Brain pericyte (primary cell): ENCODE measurements around the gene MTPN.

ENCODE experiments used
- DNase-seq: peaks from one replicate; pipeline ENCODE4 v3.0.0-alpha.2; 2012; ENCODE audit warnings: low read depth, low spot score

Gene MTPN

DNA sequence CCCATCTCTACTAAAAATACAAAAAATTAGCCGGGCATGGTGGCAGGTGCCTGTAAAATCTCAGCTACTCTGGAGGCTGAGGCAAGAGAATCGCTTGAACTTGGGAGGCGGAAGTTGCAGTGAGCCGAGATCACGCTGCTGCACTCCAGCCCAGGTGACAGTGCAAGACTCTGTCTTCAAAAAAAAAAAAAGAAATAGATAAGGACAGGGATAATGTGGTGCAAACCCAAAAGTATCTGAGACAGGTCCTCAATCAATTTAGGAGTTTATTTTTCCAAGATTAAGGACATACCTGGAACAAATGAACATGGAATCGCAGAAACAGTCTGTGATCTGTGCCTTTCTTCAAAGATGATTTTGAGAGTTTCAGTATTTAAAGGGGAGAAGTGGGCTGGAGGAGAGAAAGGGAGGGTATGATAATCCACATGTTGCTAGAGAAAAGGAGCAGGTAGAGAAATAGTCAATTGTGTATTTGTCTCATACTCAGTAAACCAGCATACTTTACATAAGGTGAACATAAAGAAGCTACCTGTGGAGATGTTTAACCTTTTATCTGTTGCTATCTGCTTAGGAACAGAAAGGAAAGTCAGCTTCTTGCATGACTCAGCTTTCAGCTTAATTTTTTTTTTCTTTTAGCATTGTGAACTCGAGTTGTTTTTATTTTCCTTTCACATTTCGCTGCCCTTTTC, 4.9 kb upstream of the MTPN start:
- DNase-seq = no peak

DNA sequence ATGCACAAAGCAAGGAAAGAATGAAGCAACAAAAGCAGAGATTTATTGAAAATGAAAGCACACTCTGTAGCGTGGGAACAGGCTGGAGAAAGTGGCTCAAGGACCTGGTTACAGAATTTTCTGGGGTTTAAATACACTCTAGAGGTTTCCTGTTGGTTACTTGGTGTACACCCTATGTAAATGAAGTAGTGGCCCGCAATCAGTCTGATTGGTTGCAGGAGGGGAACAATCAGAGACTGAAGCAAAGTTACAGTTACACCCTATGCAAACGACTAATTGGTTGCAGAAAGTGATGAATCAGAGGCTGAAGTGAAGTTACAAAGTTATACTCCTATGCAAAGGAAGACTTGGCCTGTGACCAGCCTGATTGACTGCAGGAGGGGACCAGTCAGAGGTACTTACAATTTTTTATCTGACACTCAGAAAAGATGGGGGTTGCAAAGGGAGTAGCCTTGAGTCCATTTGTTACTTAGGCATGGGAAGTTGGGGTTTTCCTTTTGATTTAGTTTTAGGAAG, 3.6 kb upstream of the MTPN start:
- no peak for DNase-seq

DNA sequence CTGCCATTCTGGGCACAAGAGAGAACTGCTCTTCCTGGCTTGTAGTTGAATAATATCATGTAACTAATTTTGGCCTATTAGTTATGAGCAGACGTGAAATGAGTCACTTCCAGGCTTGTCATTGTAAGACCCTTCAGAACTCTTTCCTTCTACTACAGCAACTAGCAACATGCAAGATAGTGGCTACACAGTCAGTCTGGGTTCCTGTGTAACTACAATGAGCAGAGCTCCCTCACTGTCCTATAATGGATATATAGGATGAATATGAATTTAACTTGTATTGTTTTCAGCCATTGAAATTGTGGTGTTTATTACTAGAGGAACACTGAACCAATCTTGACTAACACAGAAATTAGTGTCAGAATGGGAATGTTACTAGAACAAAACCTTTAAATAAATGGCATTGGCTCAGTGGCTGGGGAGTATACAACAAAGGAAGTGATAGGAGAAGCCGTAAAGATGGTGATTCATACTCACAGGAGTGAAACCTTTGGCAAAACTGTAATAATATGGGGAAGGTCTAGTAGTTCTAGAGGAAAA, 2.9 kb upstream of the MTPN start:
- DNase-seq = no peak

DNA sequence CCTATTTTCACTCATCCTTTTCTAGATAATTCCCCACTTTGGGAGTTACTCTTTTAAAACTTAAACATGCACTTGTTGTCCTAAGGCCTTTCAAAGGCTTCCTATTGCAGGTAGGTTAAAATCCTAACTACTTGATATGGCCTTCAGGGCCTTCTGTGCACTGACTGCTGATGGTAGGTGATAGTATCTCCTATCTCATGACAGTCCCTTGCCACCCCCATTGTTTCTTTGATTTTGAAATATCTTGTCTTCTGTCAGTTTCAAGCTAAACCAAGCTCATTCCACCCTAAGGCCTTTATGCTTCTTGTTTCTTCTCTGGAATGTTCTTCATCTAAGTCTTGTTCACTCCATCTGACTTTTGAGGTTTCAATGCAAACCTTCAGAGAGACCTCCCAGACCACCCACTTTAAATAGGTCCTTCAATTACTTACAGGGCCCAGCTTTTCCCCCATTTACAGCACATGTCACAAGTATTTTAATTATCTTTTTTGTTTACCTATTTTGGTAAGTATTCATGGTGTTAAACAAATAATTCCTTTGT, 2.4 kb upstream of the MTPN start:
- no peak for DNase-seq

DNA sequence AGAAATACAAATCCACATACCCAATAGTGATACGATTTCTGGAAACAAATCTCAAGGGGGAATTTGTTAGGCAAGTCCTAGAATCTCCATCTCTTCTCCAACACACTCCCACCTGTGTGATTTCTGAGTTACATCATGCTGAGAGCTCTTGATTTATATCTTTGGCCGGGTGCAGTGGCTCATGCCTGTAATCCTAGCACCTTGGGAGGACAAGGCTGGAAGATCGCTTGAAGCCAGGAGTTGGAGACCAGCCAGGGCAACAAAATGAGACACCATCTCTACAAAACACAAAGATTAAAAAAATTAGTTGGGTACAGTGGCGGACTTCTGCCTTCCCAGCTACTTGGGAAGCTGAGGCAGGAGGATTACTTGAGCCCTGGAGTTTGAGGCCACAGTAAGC, 1.5 kb upstream of the MTPN start:
- no peak for DNase-seq

DNA sequence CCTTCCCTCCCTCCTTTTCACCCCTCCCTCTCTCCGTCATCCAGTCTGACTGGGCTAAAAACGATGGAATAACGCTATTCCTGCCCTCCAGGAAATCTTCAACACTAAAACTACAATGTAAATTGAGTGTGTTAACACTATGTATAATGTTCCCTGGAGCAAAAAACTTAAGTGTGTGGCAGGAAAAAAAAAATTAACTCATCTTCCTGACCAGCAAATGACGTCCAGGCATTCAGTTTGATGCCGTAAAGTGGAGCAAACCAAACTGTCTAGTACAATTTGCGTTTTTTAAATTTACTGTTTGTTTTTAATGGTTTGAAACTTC, 545 bp upstream of the MTPN start:
- DNase-seq = no peak

DNA sequence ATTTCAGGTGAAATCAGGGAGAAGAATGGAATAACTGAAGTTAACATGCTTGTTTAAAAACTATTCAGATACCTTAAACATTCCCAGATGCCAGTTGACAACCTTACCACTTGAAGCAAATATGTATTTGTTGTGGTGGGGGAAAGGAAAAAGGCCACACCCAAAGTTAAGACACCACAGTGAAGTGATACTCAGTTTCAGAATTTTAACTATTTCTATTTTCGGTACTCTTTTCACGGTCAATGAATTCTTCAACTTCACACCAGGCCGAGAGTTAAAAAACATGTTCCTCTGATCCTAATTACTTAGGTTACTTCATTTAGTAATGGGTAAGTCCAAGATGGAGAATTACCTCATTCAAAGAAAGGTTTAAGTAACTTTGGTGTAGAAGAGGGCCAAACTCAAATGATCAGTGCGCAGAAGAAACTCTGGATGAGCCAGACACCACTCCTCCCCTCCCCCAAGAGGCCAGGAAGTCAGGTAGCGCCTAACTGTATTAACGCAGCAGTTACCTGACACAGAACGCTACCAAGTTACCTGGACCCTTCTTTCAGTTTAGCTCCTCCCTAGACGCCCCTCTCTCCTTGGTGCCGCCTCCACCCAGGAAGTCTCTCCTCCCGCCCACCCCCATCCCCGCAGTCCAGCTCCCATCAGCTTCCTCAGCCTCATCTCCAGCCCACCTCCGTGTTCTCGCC, 700 bp downstream of the MTPN start:
- DNase-seq = no peak

DNA sequence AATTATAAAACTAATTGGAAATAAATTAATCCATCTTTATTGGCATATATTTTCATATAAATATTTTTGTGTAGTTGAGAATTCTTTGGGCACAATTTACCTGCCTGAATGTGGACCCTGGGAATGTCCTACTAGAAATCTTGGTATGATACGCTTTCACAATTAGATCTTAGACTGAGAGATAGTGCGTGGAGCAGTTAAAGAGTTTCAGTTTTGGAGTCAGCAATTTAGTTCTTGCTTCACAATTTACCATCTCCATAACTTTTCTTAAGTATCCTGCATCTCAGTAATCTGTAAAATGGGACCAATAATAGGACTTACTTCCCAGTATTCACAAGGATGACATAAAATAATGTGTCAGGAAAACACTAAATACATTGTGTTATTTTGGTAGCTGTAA, 2.0 kb downstream of the MTPN start:
- no peak for DNase-seq

DNA sequence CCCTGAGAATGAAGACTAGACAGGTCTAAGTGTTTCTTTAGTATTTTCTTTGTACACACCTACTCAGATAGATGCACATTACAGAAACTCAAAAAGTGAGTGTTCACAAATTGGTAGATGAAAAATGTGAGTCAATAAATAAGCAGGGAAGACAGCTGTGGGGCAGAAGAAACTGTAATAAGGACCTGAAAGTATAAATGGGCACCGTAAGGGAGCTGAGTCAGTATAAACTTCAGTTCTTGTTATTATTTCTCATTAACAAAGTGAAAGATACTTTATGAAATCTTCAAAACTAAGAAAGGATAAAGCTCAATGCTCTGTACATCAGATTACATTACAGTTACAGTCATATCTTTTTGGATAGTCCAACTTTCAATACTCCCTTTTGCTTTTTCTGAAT, 2.5 kb downstream of the MTPN start:
- no peak for DNase-seq

DNA sequence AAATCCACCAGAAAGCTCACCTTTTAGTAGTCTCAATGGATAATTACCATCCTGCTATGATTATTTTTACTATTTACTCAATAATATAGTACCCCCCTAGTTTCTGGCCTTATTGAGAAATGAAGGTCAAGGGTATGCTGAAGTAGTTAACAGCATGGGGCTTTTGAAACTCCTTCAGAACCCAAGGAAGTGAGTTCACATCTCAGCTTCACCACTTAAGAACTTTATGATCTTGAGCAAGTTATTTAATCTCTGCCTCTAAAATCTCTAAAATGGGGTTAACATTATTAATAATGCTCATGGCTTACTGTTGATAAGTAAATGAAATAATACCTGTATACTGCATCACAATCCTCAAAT, 5.8 kb downstream of the MTPN start:
- no peak for DNase-seq

DNA sequence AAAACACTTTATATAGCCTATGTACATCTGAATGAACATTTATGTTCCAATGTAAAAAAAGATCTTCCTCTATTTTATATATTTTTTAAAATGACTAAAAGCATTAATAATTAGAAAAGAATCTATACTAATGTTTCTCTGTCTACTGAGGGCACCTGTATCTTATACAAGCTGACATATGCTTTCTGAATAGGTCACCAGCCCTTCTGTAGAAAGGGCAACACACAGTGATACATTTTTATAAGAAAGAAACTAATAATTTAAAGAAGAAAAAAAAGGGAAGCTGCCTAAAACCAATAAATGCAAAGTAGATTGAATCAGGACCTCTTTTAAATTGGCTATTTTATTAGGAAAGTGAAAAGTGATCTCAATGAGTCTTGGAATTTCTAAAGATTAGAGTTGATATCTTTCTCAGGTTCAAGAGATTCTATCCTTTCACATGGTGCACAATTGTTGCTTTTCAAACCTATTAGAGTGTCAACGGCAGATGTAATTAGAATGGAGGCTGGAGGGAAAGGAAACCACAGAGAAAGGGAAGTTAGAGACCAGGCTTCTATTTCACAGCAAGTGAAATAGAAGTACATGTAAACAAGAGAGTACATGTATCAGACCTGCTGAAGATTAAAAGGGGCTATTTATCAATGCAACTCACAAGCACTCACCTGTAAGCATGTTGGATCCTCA, 6.3 kb downstream of the MTPN start:
- no peak for DNase-seq

DNA sequence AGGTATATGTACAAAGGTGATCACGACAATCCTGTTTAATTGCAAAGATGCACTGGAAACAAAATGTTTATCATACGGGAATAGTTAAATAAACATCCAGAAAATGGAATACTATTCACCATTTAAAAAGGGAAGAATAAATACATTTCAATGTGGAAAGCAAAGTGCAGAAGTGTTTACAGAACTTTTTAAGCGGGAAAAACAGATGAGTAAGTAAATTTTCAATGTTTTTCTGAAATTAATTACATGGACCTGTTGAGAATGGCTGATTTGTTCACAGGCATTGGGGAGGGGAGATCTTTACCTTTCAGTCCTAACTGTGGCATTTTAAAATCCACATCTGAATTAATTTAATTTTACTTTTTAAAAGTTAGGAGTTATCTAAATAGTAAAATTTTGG, 7.1 kb downstream of the MTPN start:
- DNase-seq = no peak

DNA sequence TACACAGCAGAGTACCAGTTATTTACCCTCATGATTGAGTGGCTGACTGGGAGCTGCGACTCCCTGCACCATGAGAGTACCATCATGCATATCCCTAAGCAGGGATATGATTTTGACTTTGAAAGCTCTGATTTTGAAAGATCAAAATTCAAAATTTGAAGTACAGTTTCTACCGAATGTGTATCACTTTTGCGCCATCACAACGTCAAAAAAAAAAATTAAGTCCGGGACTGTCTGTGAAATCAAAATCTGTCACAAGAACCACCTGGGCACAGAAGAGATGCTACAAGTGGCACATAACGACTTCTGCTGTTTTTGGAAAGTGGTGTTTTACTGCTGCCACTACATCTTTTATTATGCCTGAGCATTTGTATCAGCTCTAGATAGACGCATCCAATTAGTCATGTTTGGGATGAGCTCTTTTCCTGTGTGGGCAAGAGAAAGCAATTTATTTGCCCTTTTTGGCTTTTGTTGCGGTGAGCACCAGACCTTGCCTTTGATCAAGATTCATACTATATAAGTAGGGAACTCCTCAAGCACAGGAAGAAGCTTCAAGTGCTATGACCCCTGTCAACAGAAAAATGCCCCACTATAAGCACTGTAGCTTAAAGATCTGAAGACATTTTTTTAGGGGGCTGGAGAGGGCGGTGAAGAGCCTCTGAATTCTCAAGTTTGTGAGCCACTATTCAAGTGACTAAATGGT, 10.7 kb downstream of the MTPN start:
- no peak for DNase-seq

DNA sequence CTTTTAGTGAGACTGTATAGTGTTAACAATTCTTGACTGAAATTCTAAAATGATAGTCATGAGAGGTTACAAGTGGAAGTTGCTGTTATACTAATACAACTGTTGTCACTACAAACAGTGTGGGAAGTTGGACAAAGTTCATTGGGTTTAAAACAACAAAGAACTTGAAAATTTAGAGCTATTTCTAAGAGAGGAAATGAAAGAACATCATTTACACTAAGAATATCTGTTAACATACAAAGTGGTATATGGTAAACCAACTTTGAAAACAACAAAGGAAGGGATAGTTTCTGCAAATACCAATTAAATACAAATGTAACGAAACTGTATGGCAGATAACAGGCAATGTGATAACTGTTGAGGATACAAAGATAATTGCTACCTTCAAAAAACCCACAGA, 11.6 kb downstream of the MTPN start:
- no peak for DNase-seq

DNA sequence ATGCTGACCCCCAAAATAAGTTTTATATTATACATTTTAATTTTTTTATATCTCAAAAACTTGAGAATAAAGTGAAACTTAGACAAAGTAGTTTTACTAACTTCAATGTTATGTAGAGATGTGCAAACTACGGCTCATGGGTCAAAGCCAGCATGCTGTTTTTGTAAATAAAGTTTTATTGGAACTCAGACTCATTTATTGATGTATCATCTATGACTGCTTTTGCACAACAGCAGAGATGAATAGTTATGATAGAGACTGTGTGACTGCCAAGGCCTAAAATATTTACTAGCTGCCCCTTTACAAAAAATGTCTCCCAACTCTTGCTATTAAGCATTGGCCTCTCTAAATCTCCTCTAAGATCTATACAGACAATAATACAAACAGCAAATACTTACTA, 12.4 kb downstream of the MTPN start:
- DNase-seq = no peak

DNA sequence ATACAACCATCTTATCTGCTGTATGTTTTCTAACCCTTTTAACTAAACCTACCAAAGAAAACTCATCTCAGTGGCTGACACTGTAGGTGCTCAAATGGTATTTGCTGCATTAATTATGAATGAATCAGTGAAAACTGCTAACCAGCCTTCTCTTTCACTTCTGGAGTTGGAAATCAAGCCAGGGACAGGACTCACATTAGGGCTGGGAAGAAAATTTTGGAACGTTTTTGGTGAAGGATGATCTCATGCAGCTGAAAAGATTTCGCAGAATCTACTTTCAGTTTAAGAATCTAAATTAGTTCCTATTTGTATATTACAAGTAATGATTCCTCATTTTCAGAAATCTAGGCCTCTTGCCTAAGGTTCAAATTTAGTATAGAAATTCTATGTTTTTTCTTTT, 12.9 kb downstream of the MTPN start:
- DNase-seq = no peak

DNA sequence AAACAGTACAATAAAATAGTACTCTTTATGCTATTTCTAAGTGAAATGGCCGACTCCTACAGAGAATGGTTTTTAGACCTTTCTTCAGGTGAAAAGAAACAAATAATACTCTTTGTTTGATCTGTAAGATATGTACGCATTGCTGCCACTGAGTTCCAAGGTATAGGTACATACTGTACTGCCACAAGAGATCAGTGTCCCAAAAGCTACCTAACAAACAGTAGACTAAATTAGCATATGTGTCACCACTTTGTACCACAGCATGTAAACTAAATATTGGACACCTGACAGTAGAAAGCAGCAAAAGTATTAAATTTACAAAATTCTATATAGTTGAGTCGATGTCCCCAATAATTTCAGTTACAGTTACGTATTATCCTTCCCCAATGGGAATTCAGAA, 14.4 kb downstream of the MTPN start:
- no peak for DNase-seq

DNA sequence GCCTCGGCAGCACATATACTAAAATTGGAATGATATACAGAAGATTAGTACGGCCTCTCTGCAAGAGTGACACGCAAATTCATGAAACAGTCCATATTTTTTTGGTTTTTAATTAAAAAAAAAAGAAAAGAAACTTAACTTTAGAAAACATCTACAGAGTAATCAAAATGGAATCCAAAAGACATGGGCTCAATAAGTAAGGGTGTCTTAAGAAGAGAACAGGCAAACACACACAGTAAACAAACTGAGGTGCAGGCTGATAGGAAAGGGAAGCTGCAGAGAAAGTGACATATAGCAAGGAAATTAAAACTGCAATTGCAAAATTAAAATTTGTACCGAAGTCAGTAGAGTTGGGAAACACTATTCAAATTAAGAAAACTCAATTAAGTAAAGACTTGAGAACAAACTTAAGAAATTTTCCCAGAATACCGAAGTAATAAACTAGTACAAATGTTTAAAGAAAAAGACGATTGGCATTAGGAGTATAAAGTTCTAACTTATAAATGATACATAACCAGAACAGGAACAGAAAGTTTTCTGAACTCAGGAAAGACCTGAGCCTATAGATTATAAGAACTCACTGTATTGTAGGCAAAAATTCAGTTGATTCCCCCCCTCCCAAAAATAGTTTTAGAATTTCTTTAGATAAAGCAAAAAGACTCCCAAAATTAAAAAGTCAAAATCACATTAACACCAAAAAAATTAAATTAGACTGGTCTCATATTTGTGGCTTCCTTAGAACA, 16.3 kb downstream of the MTPN start:
- no peak for DNase-seq

DNA sequence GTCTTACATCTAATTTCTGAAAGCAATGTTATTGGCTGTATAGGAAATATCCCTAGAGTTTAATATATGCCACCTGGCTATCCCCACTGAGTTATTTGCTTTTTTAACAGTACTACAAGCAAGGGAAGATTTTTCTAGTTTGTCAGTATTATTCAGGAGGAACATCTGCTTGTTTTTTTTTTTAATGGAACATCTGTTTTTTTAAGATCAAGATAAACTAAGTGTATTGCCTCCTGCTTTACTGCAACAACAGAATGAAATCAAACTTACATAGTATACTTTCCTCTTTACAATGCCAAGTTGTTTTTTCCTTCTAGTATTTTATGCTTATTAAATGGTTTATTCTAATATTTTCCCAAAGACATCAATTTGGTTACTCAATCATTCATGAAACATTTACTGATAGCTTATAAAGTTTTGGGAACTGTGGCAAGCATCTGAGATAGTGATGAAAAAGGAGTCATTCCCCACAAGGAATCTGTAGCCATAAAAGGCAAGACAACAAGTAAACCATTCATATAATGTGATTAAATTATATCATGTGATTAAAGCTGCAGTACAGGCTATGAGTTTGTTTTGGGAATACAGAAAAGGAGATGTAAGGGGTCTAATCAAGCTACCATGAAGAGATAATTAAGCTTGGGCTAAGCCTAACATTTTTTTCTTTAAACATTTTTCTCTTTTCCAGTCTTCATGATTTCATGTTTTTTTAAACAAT, 17.4 kb downstream of the MTPN start:
- no peak for DNase-seq

DNA sequence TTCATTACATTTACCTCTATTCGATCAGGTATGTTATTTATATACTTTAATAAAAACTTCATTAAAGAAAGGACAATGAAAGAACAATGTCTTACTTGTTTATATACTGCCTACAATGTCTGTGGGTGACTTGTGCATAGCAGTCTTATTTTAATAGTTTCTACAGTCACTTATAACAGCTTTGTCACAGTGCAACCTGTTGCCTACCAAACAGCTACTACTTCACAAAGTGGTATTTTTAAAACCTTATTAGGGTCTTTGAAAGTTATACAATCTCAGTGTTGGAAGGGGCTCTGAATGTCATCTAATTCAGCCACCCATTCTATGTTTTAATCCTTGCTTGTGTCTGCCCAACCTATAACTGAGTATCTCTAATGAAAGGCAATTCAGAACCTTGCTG, 19.0 kb downstream of the MTPN start:
- no peak for DNase-seq

DNA sequence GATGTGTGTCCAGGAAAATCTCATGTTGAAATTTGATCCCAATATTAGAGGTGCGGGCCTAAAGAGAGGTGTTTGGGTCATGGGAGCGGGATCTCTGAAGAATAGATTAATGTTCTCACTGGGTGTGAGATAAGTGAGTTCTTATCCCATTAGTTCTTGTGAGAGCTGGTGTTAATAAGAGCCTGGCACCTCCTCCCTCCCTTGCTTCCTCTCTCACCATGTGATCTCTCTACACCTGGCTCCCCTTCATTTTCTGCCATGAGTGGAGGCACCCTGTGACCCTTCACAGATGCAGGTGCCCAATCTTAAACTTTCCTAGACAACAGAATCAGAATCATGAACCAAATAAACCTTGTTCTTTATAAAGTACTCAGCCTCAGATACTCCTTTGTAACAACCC, 19.5 kb downstream of the MTPN start:
- no peak for DNase-seq
